ENCODE measurements around the gene ZNF605.

- TF ChIP-seq TAF1 (IDR thresholded peaks at IDR 0.05; ENCODE audit: borderline replicate concordance, insufficient read depth, low read length) (no peak), REST (IDR thresholded peaks at IDR 0.05; ENCODE audit: insufficient read depth in 1 of 2, low read depth in 2 of 2, low read length in 2 of 2) (no peak), POLR2AphosphoS5 (IDR thresholded peaks at IDR 0.05; ENCODE audit: low read depth, low read length) (no peak)
These were observed 7.7 kb downstream of the ZNF605 start for GRCh38 chr12:132948146-132949066.

All from PFSK-1 (cell line).